ENCODE data around the gene PMPCA. TPM values are rescaled to one million over a fixed set of nuclear protein-coding genes. Genes with fewer than 3 reads are reported as not detected.

Gene PMPCA
- total RNA-seq, 1 donor: 36.7 TPM

DNA sequence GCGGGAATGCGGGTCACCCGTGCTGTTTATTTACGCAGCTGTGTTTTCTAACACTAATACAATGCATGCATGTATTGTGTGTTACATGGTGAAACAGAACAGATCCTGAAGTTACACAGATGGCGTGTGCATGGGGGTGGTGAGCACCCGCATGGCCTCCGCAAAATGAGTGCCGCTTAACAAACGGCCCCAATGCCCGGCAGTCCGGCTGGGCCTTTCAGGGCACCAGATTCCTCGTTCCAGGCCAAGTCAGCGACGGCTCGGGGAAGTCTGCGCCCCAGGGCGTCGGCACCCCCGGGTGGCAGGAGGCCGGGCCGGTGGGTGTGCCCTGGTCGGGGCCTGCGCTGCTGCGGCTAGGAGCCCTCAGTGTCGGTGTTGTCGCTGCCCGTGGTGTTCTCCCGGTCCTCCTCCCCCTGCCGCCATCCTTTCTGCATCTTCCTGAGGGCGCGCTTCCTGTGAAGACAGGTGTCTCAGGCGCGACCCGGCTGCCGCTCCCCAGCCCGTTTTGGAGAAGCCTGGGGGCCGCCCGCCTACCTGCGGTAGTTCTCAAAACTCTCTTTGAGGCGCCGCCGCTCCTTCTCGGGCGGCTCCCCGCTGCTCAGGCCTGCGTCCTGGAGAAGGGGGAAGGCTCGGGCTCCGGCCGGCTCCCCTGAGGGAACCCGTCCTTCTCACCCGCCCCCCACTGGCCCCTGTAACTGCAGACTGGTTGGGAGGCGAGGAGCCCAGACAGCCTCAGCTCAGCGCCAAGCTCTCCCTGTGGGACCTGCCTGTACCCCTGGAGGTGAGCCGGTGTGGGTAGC, 46.3 kb upstream of the PMPCA start:
- no peak for DNase-seq (ENCODE audit: low read depth)
- TF ChIP-seq, protein P1, sequence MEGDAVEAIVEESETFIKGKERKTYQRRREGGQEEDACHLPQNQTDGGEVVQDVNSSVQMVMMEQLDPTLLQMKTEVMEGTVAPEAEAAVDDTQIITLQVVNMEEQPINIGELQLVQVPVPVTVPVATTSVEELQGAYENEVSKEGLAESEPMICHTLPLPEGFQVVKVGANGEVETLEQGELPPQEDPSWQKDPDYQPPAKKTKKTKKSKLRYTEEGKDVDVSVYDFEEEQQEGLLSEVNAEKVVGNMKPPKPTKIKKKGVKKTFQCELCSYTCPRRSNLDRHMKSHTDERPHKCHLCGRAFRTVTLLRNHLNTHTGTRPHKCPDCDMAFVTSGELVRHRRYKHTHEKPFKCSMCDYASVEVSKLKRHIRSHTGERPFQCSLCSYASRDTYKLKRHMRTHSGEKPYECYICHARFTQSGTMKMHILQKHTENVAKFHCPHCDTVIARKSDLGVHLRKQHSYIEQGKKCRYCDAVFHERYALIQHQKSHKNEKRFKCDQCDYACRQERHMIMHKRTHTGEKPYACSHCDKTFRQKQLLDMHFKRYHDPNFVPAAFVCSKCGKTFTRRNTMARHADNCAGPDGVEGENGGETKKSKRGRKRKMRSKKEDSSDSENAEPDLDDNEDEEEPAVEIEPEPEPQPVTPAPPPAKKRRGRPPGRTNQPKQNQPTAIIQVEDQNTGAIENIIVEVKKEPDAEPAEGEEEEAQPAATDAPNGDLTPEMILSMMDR (IDR thresholded peaks at IDR 0.05; ENCODE audit: insufficient read depth, low read length): peak; percentile 7
- H3K4me3 ChIP-seq (ENCODE audit: low read depth, low read length): peak overlapping the region; percentile 10

DNA sequence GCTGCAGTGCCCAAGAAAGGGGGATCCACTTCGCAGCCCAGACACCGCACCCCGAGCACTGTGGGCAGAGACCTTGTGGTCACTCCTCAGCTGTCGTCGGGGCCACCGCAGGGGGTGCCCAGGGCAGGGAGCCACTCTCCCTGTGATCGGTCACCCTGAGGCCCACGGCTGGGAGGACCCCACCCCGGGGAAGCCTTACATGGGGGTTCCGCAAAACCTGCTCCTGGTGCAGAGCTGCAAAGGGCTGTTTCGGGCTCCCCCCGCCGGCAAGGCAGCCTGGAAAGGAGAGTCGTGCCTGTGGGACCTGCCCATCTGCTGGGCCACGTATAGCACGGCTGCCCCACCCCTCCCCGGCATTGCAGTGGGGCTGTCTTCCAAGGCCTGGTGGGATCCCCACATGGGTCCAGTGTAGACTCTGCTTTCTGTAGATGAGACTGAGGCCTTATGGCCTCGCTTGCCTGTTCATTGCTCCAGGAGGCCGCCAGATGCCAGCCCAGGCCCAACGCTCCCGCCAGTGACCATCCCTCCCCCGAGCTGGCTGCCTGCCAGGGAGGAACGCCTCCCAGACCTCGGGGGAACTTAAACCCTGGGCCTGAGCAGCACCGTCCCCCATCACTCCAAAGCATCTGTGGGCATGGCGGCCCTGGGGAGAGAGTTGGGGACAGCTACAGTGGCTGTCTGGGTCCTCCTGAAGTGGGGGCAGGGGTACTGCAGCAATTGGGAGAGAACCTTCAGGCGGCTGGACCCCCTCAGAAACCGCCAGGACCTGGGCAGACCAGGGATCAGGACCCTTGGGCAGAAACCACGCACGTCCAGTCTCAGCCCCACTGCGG, 45.3 kb upstream of the PMPCA start:
- TF ChIP-seq, protein P1 (IDR thresholded peaks at IDR 0.05; ENCODE audit: insufficient read depth, low read length): no peak
- DNase-seq (ENCODE audit: low read depth): no peak
- H3K4me3 ChIP-seq (ENCODE audit: low read depth, low read length): no peak overlapping the region

DNA sequence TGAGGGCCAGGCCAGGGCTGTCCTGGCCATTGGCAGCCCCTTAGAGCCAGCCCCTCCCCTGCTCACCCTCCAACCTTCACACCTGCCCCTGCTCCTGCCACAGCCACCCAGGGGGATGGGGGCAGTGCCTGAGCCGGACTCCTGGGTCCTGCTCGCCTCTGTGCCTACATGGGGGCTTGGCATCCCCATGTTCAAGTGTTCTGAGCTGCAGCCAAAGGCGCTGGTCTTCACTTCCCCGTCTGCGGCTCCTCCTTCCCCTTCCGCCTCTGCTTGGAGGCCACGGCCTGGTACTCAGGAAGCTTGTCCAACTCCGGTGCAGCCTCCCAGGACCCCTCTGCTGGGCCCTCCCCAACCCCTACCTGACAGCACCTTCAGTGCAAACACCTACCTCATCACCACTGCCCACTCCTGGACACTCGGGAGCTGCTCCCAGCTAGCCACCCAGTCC, 44.7 kb upstream of the PMPCA start:
- no peak for DNase-seq (ENCODE audit: low read depth)
- TF ChIP-seq, protein P1 (IDR thresholded peaks at IDR 0.05; ENCODE audit: insufficient read depth, low read length): no peak
- H3K4me3 ChIP-seq (ENCODE audit: low read depth, low read length): no peak overlapping the region

DNA sequence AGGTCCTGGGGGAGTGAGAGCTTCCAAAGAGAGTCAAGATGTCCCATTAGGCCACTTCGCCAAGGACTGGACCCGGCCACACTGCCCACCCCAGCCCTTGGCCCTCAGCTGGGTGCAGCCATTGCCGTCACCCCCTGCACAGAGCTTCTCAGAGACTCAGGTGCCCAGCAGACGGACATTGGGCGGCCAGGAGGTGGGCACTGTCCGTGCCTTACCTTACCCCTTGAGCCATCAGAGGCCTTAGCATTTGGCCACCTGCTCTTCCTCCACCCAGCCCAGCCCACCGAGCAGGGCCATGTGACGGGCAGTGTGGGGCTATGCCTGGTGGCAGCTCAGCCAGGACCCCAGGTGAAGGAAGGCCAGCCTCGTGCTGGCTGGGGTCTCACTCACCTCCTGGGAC, 43.6 kb upstream of the PMPCA start:
- H3K4me3 ChIP-seq (ENCODE audit: low read depth, low read length): no peak overlapping the region
- no peak for DNase-seq (ENCODE audit: low read depth)
- TF ChIP-seq, protein P1 (IDR thresholded peaks at IDR 0.05; ENCODE audit: insufficient read depth, low read length): no peak

DNA sequence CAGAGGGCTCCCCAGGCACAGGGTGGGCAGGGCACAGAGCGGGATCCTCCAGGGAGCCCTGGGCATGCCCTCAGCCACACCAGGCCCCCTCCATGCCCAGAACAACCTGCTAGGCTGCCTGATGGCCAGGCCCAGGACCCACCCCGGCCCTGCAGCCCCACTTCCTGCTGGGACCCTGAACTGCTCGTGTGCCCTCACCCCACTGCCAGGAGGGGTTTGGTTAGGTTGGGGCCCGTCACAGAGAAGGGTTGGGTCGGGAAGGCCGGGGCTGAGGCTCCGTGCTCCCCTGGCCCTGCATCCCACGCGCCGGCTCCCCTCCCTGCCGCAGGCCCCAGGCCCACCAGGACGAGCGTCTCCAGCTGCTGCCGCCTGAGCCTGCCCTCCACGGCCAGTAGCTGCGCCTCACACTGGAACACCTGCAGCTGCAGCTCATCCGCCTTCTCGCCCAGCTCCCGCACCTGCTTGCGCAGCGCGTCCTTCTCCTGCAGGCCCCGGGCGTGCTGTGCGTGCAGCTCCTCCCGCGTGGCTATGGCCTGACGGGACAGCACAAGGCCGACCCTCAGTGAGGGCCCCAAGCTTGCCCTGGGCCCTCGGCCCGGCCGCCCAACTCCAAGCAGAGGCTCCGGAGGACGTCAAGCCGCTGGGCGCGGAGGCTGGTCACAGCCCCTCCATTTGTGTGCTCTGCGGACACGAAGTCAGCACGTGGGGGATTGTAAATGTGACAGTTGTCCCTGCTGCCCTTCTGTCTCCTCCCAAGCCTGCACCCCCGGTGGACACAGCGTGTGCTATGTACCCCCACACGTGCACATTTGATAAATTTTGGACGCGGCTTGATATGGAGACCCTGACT, 42.9 kb upstream of the PMPCA start:
- TF ChIP-seq, protein P1 (IDR thresholded peaks at IDR 0.05; ENCODE audit: insufficient read depth, low read length): no peak
- no peak overlapping the region for H3K4me3 ChIP-seq (ENCODE audit: low read depth, low read length)
- DNase-seq (ENCODE audit: low read depth): no peak

DNA sequence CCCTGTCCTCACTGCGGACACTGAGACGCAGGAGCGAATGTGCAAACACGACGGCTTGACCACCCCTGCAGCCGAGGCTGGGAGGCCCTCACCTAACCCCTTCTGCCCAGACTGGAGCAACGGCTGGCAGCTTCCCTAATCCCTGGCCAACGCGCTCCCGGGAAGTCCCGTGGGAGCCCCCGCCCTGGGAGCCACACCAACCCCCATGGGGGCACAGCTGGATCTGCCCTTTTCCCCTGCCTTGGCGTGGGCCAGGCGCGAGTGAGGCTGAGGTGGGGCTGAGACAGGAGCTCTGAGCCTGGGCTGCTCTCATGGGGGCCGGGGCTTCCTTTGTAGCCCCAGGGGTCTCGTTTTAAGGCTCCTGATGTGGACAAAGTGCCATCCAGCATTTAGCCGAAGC, 42.3 kb upstream of the PMPCA start:
- DNase-seq (ENCODE audit: low read depth): no peak
- TF ChIP-seq, protein P1 (IDR thresholded peaks at IDR 0.05; ENCODE audit: insufficient read depth, low read length): no peak
- H3K4me3 ChIP-seq (ENCODE audit: low read depth, low read length): no peak overlapping the region
